Measurements from ENCODE around the gene SMAD7. TPM values are rescaled to one million over a fixed set of nuclear protein-coding genes. Genes with fewer than 3 reads are reported as not detected.

Gene SMAD7
- total and polyA plus RNA-seq, 2 experiments from 2014 or later: 11.8 to 29.8 TPM

DNA sequence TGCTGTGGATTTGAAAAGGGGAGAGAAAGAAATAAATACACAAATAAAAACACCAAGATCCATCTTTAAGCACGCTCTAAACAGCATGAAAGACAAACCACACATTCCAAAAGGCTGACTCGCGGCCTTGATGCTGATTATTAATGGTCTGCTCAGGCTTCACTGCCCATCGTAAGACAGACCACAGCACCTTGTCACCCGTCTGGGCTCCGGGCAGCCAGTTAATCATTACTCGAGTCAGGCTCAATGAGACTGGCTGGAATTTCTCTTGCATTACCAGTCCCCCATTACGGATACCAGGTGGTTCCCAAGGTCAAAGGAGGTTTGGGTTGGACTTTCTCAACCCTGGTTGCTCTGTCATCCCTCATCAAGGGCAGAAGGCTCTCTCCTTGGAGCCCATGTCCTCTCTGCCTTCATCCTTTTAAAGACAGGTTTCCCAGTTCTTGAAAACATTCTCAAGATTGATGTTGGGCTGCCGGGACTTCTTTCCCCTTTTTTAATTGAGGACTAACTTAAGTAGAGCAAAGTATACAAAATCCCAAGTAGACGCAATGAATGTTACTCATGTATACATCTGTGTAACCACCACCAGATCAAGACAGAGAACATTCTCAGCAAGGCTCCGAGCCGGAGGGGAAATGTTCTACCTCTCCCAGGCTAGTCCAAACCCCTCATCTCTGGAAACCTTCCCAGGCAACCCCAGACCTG, 8.1 kb downstream of the SMAD7 start:
- H3K9me3 Mint-ChIP-seq: no peaks in the 10 kb centered on the region
- ATAC-seq: no peak
- Histone ChIP-seq H3K27me3 (ENCODE audit: insufficient read depth) (no peaks in the 10 kb centered on the region), H3K79me2 (replicated peaks; ENCODE audit: insufficient read depth) (peaks cover 100% of the 10 kb centered on the region), H2AFZ (no peak overlapping the region), H3K9me2 (ENCODE audit: insufficient read depth) (no peaks in the 10 kb centered on the region), H3F3A (replicated peaks; ENCODE audit: low read depth) (peaks cover 24% of the 10 kb centered on the region; the same call in 1 of the 2 replicates), H3K4me3 (no peak overlapping the region), H3K27ac (ENCODE audit: low read depth) (peak overlapping the region; percentile 59; the same call in 1 of the 2 replicates), H3K36me3 (ENCODE audit: insufficient read depth) (peaks cover 4% of the 10 kb centered on the region; the same call in 1 of the 2 replicates), H3K4me2 (peak overlapping the region; percentile 77), H4K20me1 (replicated peaks; ENCODE audit: insufficient read depth) (peaks cover 88% of the 10 kb centered on the region), H3K4me1 (ENCODE audit: insufficient read depth) (peaks cover 96% of the 10 kb centered on the region)
- TF ChIP-seq STAT1 (IDR thresholded peaks at IDR 0.05; ENCODE audit: unreplicated experiment) (no peak), POLR2AphosphoS5 (IDR thresholded peaks at IDR 0.05; ENCODE audit: low read depth) (no peak), NANOG (IDR thresholded peaks at IDR 0.05; ENCODE audit: borderline replicate concordance) (no peak), JUNB (IDR thresholded peaks at IDR 0.05; ENCODE audit: unreplicated experiment) (no peak), REST (IDR thresholded peaks at IDR 0.05; ENCODE audit: unreplicated experiment) (no peak), CREB1 (CRISPR knock-in tag; IDR thresholded peaks at IDR 0.05; ENCODE audit: low read depth) (no peak), ZNF331 (CRISPR knock-in tag; IDR thresholded peaks at IDR 0.05; ENCODE audit: low read depth) (no peak), CTCF (conservative IDR thresholded peaks at IDR 0.05; ENCODE audit: low read depth in 2 of 2) (no peak), ZNF114 (CRISPR knock-in tag; IDR thresholded peaks at IDR 0.05) (no peak), EZH2 (IDR thresholded peaks at IDR 0.05; ENCODE audit: low read depth, unreplicated experiment) (no peak)
- H3K4me3 Mint-ChIP-seq: no peak overlapping the region; the same call in 2 of the 3 replicates
- no peak overlapping the region for H3K27ac Mint-ChIP-seq
- H3K36me3 Mint-ChIP-seq (ENCODE audit: low read depth): peaks cover 84% of the 10 kb centered on the region
- peaks cover 11% of the 10 kb centered on the region for H3K27me3 Mint-ChIP-seq (ENCODE audit: insufficient read depth, low read depth, poor library complexity)
- DNase-seq (ENCODE audit: low spot score): no peak
- peaks cover 99% of the 10 kb centered on the region for H3K4me1 Mint-ChIP-seq
